ENCODE data around the gene DYNC1LI1. TPM values are rescaled to one million over a fixed set of nuclear protein-coding genes. Genes with fewer than 3 reads are reported as not detected.

Gene DYNC1LI1
- total RNA-seq, 2 experiments from 2014 or later = 28.6 to 48.7 TPM

DNA sequence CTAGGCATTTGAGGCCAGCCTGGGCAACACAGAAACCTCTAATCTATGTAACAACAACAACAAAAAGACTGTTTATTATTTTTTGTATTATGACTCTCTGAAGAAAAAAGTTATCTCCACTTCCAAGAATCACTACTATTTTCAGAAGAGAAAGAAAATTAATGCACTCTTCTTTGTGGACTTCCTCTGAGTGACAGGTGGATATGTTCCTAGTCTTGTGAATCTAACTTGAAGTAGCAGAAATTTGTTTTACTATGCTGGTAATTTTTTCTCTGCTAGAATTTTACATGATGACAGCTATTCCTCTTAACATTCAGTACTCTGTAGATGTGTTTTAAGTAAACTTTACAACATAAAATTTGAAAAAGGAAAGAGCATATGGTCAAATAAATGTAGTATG, 16.7 kb downstream of the DYNC1LI1 start:
- no peak overlapping the region for H3K27ac ChIP-seq (ENCODE audit: low read depth, low read length, poor library complexity, severe bottlenecking)
- H3K4me1 ChIP-seq (ENCODE audit: insufficient read depth, low read length, poor library complexity, severe bottlenecking) = peaks cover 10% of the 10 kb centered on the region
- no peaks in the 10 kb centered on the region for H3K9me2 ChIP-seq (ENCODE audit: insufficient read depth, low read length)
- no peak for DNase-seq (ENCODE audit: low spot score)
- H3K4me2 ChIP-seq (ENCODE audit: low read length) = no peak overlapping the region
- BruUV-seq (replicated peaks) = no TSS peak
- H3K79me2 ChIP-seq (ENCODE audit: insufficient read depth, low read depth, low read length) = peaks cover 79% of the 10 kb centered on the region; the same call in 1 of the 2 replicates
- peaks cover 26% of the 10 kb centered on the region; the same call in 1 of the 2 replicates for H4K20me1 ChIP-seq (ENCODE audit: insufficient read depth, low read length)
- ChIA-PET CTCF (ENCODE audit: unreplicated experiment) (no interaction called here), POLR2A (no interaction called here)
- H3K36me3 ChIP-seq (ENCODE audit: insufficient read depth, low read length) = peaks cover 19% of the 10 kb centered on the region; the same call in 1 of the 2 replicates
- TF ChIP-seq EZH2phosphoT487 (IDR thresholded peaks at IDR 0.05; ENCODE audit: borderline replicate concordance, low read depth, low read length) = no peak
- TF ChIP-seq, protein P1, sequence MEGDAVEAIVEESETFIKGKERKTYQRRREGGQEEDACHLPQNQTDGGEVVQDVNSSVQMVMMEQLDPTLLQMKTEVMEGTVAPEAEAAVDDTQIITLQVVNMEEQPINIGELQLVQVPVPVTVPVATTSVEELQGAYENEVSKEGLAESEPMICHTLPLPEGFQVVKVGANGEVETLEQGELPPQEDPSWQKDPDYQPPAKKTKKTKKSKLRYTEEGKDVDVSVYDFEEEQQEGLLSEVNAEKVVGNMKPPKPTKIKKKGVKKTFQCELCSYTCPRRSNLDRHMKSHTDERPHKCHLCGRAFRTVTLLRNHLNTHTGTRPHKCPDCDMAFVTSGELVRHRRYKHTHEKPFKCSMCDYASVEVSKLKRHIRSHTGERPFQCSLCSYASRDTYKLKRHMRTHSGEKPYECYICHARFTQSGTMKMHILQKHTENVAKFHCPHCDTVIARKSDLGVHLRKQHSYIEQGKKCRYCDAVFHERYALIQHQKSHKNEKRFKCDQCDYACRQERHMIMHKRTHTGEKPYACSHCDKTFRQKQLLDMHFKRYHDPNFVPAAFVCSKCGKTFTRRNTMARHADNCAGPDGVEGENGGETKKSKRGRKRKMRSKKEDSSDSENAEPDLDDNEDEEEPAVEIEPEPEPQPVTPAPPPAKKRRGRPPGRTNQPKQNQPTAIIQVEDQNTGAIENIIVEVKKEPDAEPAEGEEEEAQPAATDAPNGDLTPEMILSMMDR (conservative IDR thresholded peaks at IDR 0.05; ENCODE audit: low read length) = no peak
- no peaks in the 10 kb centered on the region for H3K9me3 ChIP-seq (ENCODE audit: low read length)
- no peak overlapping the region for H3K4me3 ChIP-seq (ENCODE audit: low read depth, low read length, poor library complexity, severe bottlenecking)
- intact Hi-C loops (cut with micrococcal nuclease; ENCODE audit: unreplicated experiment) = no loop called here
- H2AFZ ChIP-seq (ENCODE audit: low read length) = no peak overlapping the region

- Histone ChIP-seq H4K20me1 (ENCODE audit: insufficient read depth, low read length) (peaks cover 26% of the 10 kb centered on the region; the same call in 1 of the 2 replicates), H3K4me2 (ENCODE audit: low read length) (no peak overlapping the region), H3K27ac (ENCODE audit: low read depth, low read length, poor library complexity, severe bottlenecking) (no peak overlapping the region), H3K9me3 (ENCODE audit: low read length) (no peaks in the 10 kb centered on the region), H3K36me3 (ENCODE audit: insufficient read depth, low read length) (peaks cover 16% of the 10 kb centered on the region; the same call in 1 of the 2 replicates), H3K79me2 (ENCODE audit: insufficient read depth, low read depth, low read length) (peaks cover 80% of the 10 kb centered on the region; the same call in 1 of the 2 replicates), H3K4me1 (ENCODE audit: insufficient read depth, low read length, poor library complexity, severe bottlenecking) (peaks cover 10% of the 10 kb centered on the region), H2AFZ (ENCODE audit: low read length) (no peak overlapping the region), H3K9me2 (ENCODE audit: insufficient read depth, low read length) (no peaks in the 10 kb centered on the region), H3K4me3 (ENCODE audit: low read depth, low read length, poor library complexity, severe bottlenecking) (no peak overlapping the region)
- ChIA-PET CTCF (ENCODE audit: unreplicated experiment) (no interaction called here), POLR2A (no interaction called here)
- TF ChIP-seq, protein P1 (conservative IDR thresholded peaks at IDR 0.05; ENCODE audit: low read length) = no peak
- no peak for TF ChIP-seq EZH2phosphoT487 (IDR thresholded peaks at IDR 0.05; ENCODE audit: borderline replicate concordance, low read depth, low read length)
- DNase-seq (ENCODE audit: low spot score) = no peak
- BruUV-seq (replicated peaks) = no TSS peak
- intact Hi-C loops (cut with micrococcal nuclease; ENCODE audit: unreplicated experiment) = no loop called here
These were observed 17.2 kb downstream of the DYNC1LI1 start for GRCh38 chr3:32553459-32553858.

DNA sequence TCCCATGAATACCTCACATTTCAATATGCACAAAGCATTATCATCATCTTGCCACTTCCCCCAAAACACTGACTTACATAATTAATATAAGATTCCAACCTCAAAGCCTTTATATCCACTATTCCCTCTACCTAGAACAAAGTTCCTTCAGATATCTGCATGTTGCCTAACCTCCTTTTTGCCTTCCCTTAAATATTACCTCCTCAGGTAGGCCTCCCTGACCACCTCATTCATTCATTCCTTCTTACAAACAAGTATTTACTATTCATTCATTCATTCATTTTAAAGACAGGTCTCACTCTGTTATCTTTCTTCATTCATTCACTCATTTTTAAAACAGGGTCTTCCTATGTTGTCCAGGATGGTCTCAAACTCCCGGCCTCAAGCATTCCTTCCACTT, 18.6 kb downstream of the DYNC1LI1 start:
- no peak for TF ChIP-seq EZH2phosphoT487 (IDR thresholded peaks at IDR 0.05; ENCODE audit: borderline replicate concordance, low read depth, low read length)
- TF ChIP-seq, protein P1 (conservative IDR thresholded peaks at IDR 0.05; ENCODE audit: low read length) = no peak
- BruUV-seq (replicated peaks) = no TSS peak
- Histone ChIP-seq H3K4me1 (ENCODE audit: insufficient read depth, low read length, poor library complexity, severe bottlenecking) (peaks cover 10% of the 10 kb centered on the region), H3K9me2 (ENCODE audit: insufficient read depth, low read length) (no peaks in the 10 kb centered on the region), H3K36me3 (ENCODE audit: insufficient read depth, low read length) (peaks cover 16% of the 10 kb centered on the region; the same call in 1 of the 2 replicates), H3K27ac (ENCODE audit: low read depth, low read length, poor library complexity, severe bottlenecking) (no peak overlapping the region), H4K20me1 (ENCODE audit: insufficient read depth, low read length) (peaks cover 30% of the 10 kb centered on the region), H3K9me3 (ENCODE audit: low read length) (no peaks in the 10 kb centered on the region), H3K4me3 (ENCODE audit: low read depth, low read length, poor library complexity, severe bottlenecking) (no peak overlapping the region), H3K79me2 (ENCODE audit: insufficient read depth, low read depth, low read length) (peaks cover 77% of the 10 kb centered on the region; the same call in 1 of the 2 replicates), H3K4me2 (ENCODE audit: low read length) (no peak overlapping the region), H2AFZ (ENCODE audit: low read length) (no peak overlapping the region)
- intact Hi-C loops (cut with micrococcal nuclease; ENCODE audit: unreplicated experiment) = no loop called here
- DNase-seq (ENCODE audit: low spot score) = no peak
- POLR2A ChIA-PET = interaction anchor here (0.7 kb wide), 1 partner anchor 480 kb away, joined by 3 read pairs; no protein-coding TSS in a partner anchor
- CTCF ChIA-PET (ENCODE audit: unreplicated experiment) = no interaction called here
